Inflammatory macrophage treated with lipopolysaccharide for 4 hours (primary cell): Measurements from ENCODE around the gene DSCAML1.
"Not testable (repeated sequence)": the region's sequence is repeated elsewhere in the genome, so short reads cannot be mapped to it uniquely, and the experiment has no call there.

Experiments
- DNase-seq: peaks from one replicate; pipeline ENCODE4 v3.0.0-alpha.2; 2020

The DSCAML1 gene

DNA sequence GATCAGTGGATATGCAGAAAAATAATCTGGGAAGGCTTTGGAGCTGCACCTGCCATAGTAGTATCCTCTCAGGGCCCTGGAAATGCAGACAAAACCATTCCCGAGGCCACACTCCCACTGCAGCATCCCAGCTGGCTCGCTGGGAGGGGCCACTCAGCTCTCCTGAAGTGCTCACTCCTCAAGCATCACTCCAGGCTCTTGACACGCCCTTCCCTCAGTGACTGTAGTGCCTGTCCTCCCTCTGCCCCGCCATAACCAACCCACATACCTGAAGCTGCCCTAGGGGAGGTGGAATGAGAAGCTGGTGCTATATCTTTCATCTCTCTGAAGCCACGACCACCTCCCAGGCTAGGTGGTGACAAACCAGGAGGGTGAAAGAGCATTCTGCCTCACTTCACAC lies 4.8 kb downstream of the DSCAML1 start:
- no peak for DNase-seq

DNA sequence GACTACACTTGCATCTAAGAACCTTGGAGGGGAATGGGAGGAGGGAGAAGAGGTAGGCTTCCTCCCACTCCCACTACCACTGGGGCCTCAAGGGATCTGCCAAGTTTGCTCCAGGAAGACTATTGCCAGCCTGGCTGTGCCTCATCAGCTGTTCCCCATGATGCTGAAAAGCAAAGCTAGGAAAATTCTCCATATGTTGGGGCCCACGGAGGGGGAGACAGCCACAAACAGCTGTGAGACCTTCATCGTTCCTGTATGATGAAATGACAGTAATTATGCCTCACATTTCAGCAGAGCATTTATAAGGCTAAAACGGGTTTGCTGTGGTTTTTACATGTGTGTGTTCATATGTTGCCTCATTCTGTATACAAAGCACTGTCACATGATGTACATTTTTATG lies 6.7 kb downstream of the DSCAML1 start:
- DNase-seq = no peak

DNA sequence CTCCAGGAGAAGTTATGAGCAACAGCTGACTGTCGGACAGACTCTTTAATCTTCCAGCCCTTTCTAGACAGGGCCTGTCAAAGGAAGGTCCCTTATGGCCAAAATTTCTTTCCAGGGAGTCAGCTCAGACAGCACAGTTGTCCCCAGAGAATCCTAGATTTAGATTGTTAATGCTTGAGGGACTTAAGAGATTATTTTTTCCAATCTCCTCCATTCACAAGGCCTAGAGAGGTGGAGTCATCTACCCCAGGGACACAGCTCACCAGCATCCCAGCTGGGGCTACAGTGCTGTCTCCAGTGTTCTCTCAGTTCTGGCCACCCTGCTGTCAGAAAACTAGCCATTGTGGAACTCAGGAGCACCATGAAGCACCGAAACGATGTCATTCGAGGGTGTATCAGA lies 7.8 kb downstream of the DSCAML1 start:
- DNase-seq = no peak

DNA sequence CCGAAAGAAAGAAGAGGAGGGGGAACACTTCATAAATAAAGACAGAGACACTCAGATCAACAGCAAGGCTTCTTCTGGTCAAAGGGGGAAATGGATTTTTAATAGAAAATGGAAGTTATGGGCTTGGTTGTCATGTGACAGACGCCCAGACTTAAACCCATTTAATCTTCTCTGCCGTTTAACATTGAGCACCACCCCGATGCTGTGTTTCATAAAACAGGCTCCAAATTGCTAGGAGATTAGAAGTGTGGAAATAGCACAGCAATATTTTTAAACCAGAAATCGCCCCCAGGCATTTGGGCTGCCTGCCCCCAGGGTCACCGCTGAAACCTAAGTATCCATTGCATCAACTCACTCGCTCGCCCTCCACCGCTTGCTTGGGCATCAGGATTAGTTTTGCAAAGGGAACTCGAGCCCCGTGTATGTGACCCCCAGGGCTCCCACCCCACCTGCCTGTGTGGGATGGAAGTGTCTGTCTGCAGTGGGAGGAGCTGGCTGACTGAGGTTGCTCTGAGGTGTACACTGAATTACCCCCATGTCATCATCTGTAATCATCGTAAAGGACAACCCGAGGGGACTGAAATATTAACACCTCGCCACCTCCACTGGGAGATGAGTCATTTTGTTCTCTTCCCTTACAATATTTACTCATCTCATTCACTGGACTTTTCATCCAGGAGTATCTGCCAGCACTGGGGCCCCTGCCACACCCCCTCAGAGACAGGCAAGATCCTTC lies 10.7 kb downstream of the DSCAML1 start:
- DNase-seq = no peak

DNA sequence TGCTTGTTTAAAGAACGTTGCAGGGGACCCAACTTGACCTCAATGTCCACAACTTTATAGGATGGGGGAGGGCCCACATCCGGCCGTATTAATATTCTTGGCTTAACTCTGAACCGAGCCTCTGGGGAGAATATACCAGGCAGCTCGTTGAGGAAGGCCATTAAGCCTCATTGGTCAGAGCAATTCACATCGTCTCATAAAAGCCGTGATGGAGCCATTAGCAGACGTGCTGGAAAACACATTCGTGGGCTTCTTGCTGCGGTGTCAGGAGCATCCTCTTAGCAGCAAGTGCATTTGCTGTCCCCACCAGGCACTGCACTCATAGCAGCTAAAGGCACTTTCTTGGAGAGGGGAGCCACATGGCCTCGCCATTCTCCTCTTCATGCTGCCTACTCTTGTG lies 14.9 kb downstream of the DSCAML1 start:
- DNase-seq = no peak

DNA sequence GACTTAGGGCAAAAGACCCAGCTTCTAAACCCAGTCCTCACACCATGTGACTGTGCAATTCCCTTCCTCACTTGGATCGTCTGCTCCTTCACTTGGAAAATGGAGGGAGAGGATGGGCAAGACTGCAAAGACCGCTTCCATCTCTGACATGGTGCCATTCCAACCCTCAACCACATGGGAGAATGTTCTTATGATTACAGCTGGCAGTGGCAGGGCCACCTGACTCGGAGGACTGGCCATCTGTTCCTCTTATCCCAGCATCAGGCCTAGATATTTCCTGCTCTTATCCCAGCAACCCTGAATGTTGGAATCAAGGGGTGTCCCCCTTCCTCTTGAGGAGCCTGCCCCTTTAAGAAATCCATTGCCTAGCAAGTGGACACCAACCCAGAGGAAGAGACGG lies 15.4 kb downstream of the DSCAML1 start:
- no peak for DNase-seq

- DNase-seq = no peak
Observed at GRCh38 chr11:117780456-117780855, 16.6 kb downstream of the DSCAML1 start.

- DNase-seq = no peak
Observed at GRCh38 chr11:117774553-117774952, 22.5 kb downstream of the DSCAML1 start.

DNA sequence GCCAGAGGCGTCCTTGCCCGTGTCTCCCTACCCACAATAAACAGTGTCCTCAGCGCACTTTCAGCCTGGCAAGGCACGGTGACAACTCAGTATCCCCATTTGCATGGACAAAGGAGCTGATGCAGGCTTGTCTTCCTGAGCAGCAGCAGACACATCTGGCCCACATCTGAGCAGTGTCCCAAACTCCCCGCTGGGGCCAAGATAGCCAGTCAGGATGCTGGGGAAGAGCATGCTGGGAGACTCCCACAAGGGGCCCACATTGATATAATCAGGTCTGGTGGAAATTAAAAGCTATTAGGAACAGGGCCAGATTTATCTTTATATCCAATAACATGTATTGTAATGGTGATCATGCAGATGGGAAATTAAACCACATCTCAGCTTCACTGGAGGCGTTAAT lies 24.7 kb downstream of the DSCAML1 start:
- DNase-seq = no peak

DNA sequence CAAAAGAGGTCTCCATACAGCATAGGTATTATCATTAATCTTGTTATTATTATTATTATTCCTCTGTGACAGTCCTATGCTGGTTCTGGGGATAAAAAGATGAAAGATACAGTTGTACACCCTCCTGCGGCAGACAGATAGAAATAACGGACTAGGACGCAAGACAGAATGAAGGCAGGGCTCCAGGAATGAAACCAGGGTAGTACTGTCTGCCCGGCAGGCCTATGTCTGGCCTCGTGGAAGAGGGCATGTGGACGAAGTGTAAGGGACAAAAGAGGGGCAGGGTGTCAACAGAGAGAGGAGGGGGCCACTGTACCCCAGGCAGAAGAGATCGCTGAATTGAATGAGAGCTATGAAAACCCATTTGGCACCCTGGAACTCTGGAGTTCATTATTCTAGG lies 25.2 kb downstream of the DSCAML1 start:
- DNase-seq = no peak

DNA sequence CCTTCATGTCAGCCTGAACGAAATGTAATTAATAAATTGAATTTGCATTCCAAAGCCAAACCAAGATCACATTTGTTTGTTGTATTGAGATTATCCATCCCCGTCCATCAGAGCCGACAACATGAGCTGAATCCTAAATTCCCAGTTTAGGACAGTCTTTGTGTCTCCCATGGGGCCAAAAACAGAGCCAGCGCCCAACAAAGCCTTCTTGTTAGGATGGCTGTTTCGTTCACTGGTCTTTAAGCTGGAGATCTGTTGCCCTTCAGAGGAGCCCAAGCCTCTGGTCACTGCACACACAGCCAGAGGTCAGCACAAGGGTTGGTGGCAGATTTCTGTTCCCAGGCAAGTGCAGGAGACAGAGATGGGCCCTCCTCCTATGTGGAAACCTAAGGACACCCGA lies 25.8 kb downstream of the DSCAML1 start:
- DNase-seq = no peak

- DNase-seq = no peak
Observed at GRCh38 chr11:117770061-117770460, 27.0 kb downstream of the DSCAML1 start.

DNA sequence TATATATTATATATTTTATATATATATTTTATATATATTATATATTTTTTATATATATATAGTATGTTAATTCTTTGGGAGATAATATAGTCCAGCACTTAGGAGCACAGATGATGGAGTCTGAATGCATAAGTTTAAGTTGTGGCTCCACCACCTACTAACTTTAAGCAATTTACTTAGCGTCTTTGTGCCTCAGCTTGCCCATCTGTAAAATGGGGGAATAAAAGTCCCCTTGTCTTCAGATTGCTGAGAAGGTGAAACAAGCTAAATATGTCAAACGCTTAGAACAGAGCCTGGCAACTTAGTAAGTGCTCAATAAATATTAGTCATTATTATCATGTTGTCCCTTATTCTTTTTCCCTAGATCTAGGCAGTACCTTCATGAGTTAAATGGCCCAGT lies 27.5 kb downstream of the DSCAML1 start:
- no peak for DNase-seq

- DNase-seq = no peak
Observed at GRCh38 chr11:117768506-117768905, 28.5 kb downstream of the DSCAML1 start.

- no peak for DNase-seq
Observed at GRCh38 chr11:117767071-117767470, 29.9 kb downstream of the DSCAML1 start.

DNA sequence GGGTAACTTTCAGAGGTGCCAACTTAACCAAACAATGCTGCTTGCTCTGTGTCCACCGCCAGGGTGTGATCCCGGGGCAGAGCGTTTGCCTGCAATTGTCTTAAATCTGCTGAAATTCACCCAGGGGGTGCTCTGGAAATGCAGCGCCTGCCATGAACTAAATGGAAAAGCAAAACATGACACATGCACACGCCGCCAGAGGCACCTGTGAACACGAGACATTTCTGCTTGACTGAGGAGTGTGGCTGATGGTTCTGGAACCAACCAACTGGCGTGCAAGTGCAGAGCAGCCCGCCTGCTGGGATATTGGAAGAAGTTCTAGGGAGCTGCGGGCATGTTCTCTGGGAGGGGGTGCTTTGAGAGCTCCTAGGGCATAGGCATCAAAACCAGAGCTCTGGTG lies 30.4 kb downstream of the DSCAML1 start:
- no peak for DNase-seq

DNA sequence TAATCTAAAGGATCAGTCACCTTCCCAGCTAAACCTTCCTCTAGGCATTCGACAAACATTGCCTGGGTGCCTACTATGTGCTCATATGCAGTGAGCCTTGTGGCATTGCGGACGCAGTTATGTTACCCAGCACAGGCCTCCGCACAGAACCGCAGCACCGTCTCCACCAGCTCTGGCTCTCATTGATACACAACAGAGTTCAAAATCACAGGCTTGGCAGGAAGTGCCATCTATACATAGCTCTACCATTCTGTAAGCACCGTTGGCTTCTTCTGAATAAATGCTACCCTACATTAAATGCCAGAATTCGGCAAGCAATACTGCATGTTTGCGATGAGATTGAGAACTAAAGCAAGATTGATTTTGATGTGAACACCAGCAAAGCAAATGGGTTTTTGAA lies 31.0 kb downstream of the DSCAML1 start:
- no peak for DNase-seq

DNA sequence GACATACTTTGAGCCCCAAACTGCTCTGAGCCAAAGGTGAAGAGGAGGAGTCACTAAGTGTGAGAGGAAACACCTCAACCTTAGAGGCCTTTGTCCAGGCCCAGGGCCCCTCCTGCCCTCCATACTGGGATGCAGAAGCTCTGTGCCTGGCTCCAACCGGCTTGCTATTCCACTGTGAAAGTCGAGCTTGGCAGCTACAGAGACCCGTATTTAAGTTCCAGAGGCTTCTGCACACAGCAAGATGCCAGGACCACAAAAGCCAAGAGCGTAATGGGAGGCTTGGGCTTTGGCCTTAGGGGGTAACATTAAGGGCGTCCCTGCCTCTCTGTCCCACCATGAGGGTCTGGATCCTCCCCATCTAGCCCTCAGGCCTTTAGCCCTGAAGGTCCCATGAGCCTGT lies 31.9 kb downstream of the DSCAML1 start:
- no peak for DNase-seq

DNA sequence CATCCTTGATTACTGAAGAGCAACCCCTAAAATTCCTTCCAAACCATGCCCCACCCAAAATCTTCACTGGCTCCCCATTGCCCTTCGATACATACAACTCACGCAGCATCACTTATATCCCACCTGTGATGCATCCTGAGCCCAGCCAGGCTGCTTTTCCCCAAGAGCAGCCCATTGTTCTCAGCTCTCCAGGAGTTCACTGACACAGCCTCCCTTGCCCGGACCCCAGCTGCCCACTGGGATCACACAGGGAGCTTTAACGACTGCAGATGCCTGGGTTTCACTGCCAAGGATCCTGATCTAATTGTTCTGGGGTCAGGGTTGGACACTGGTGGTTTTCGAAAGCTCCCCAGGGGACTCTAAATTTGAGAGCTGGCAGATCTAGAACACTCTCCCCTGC lies 33.6 kb downstream of the DSCAML1 start:
- not testable (repeated sequence) for DNase-seq

- DNase-seq = no peak
Observed at GRCh38 chr11:117761993-117762392, 35.0 kb downstream of the DSCAML1 start.

- DNase-seq = no peak
Observed at GRCh38 chr11:117759305-117759704, 37.7 kb downstream of the DSCAML1 start.

DNA sequence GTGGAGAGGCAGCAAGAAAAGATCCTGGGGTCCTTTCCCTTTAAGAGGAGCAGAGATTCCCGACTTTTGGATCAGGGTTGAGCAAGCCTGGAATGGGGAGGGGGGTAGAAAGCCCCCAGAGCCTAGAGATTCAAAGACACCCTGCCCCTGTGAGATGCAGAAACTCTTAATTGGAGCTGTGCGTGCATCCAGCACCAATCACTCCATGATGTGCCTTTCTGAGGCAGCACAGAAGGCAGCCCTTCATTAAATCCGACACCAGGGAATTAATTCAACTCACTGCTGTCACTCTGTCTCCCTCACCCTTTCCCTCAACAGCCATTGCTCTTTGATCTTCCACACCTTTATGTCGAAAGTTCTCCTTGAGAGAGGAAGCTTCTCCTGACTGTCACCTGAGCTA lies 43.0 kb downstream of the DSCAML1 start:
- DNase-seq = no peak

- DNase-seq = no peak
Observed at GRCh38 chr11:117752721-117753237, 44.2 kb downstream of the DSCAML1 start.

GRCh38 chr11:117752071-117752470 lies 44.9 kb downstream of the DSCAML1 start:
- DNase-seq = no peak
